Measurements from ENCODE around the gene PTPN11. TPM values are rescaled to one million over a fixed set of nuclear protein-coding genes. Genes with fewer than 3 reads are reported as not detected.

The PTPN11 gene
- total and polyA plus RNA-seq, 2 of the 13 experiments (the other 11 are each of a cell fraction or from before 2014, with no cell fraction given), result 30.0 to 63.5 TPM

- TF ChIP-seq PHF5A (CRISPR knock-in tag; IDR thresholded peaks at IDR 0.05; ENCODE audit: low read depth, unreplicated experiment) (peak; percentile 3), FOXO1 (CRISPR knock-in tag; IDR thresholded peaks at IDR 0.05) (no peak), ZNF530 (CRISPR knock-in tag; IDR thresholded peaks at IDR 0.05; ENCODE audit: low read depth) (no peak), ZNF281 (CRISPR knock-in tag; IDR thresholded peaks at IDR 0.05; ENCODE audit: borderline replicate concordance) (no peak), RAD51 (IDR thresholded peaks at IDR 0.05; ENCODE audit: borderline replicate concordance) (no peak), BHLHE40 (IDR thresholded peaks at IDR 0.05; ENCODE audit: low read length) (peak; percentile 64; the same call in 1 of the 2 replicates), HDAC6 (IDR thresholded peaks at IDR 0.05; ENCODE audit: low read depth, low read length) (no peak), STAG1 (CRISPR knock-in tag; IDR thresholded peaks at IDR 0.05) (no peak), ZNF616 (CRISPR knock-in tag; IDR thresholded peaks at IDR 0.05; ENCODE audit: low read depth) (no peak), CHD2 (IDR thresholded peaks at IDR 0.05; ENCODE audit: low read depth, low read length) (no peak), ELF3 (CRISPR knock-in tag; IDR thresholded peaks at IDR 0.05) (no peak), DMAP1 (CRISPR knock-in tag; IDR thresholded peaks at IDR 0.05) (peak; percentile 1; the same call in 1 of the 2 replicates), TOPORS (CRISPR knock-in tag; IDR thresholded peaks at IDR 0.05) (no peak), ASH2L (IDR thresholded peaks at IDR 0.05; ENCODE audit: insufficient read length, low read depth, low read length) (no peak), MLLT10 (CRISPR knock-in tag; IDR thresholded peaks at IDR 0.05) (no peak), CENPX (CRISPR knock-in tag; IDR thresholded peaks at IDR 0.05) (no peak), ZBTB37 (CRISPR knock-in tag; IDR thresholded peaks at IDR 0.05) (no peak), ZNF124 (CRISPR knock-in tag; IDR thresholded peaks at IDR 0.05) (no peak), ZBTB2 (CRISPR knock-in tag; IDR thresholded peaks at IDR 0.05; ENCODE audit: low read depth) (no peak), MYC (CRISPR knock-in tag; IDR thresholded peaks at IDR 0.05; ENCODE audit: borderline replicate concordance) (peak; percentile 44; the same call in 1 of the 2 replicates), ZBTB1 (CRISPR knock-in tag; IDR thresholded peaks at IDR 0.05; ENCODE audit: borderline replicate concordance) (no peak), FLYWCH1 (CRISPR knock-in tag; IDR thresholded peaks at IDR 0.05) (no peak), MTA3 (CRISPR knock-in tag; IDR thresholded peaks at IDR 0.05) (no peak), ZNF20 (CRISPR knock-in tag; IDR thresholded peaks at IDR 0.05) (no peak), ZBTB34 (CRISPR knock-in tag; IDR thresholded peaks at IDR 0.05) (no peak)
These were observed 768 bp downstream of the PTPN11 start (continued) for GRCh38 chr12:112419297-112420133.
